Measurements from ENCODE around the gene UBAC2. TPM values are rescaled to one million over a fixed set of nuclear protein-coding genes. Genes with fewer than 3 reads are reported as not detected.
A peak's percentile ranks its signal among the peaks of the same experiment; 100 is the strongest.

The UBAC2 gene
- total RNA-seq, 2 experiments from 2014 or later = 48.4 to 56.3 TPM

DNA sequence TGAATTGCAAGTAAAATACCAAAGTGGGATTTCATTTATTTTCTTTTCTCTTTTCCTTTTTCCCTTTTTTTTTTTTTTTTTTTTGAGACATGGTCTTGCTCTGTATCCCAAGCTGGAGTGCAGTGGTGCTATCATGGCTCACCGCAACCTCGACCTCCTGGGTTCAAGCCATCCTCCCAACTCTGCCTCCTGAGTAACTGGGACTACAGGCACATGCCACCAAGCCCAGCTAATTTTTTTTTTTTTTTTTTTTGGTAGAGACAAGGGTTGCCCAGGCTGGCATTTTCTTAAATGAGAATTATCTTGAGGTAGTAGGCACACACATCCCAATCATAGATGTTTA lies 175.1 kb downstream of the UBAC2 start:
- Mint-ChIP-seq H3K4me1 (peaks cover 84% of the 10 kb centered on the region), H3K27me3 (no peaks in the 10 kb centered on the region), H3K36me3 (ENCODE audit: low read depth) (peaks cover 61% of the 10 kb centered on the region), H3K9me3 (ENCODE audit: low read depth) (no peaks in the 10 kb centered on the region), H3K4me3 (no peak overlapping the region), H3K27ac (no peak overlapping the region)
- POLR2A ChIA-PET = interaction anchor here (0.6 kb wide), 1 partner anchor 57 kb away, joined by 3 read pairs; no protein-coding TSS in a partner anchor
- intact Hi-C loops (cut with DNase I, micrococcal nuclease) = no loop called here
- ATAC-seq (no peak), DNase-seq (no peak)
- CTCF ChIA-PET = interaction anchor here (0.6 to 1.5 kb wide), 5 partner anchors 9 to 110 kb away, joined by 3 to 6 read pairs (median 4); no protein-coding TSS in a partner anchor

DNA sequence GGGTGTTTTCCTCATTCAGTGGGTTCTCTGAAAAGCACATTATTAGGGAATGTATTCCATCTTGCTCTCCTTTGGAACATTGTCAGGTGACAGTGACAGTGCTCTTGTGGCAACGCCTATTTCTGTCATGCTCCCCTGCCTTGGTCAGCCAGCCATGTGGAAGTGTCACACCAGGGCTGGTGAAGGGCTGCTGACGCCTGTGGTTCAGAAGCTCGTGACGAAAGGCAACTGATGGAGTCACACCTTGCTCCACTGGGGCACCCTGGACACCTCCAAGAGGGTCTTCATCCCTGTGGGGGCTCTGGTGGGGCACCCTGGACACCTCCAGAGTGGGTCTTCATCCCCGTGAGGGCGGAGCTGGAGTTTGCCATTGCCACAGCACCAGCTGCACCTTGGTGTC lies 175.5 kb downstream of the UBAC2 start:
- no peaks in the 10 kb centered on the region for H3K9me3 Mint-ChIP-seq (ENCODE audit: low read depth)
- H3K4me3 Mint-ChIP-seq = no peak overlapping the region
- H3K36me3 Mint-ChIP-seq (ENCODE audit: low read depth) = peaks cover 59% of the 10 kb centered on the region
- ATAC-seq = no peak
- intact Hi-C loops (cut with DNase I, micrococcal nuclease) = no loop called here
- CTCF ChIA-PET = interaction anchor here (0.7 to 1.7 kb wide), 6 partner anchors 9 to 199 kb away, joined by 3 to 6 read pairs (median 4); no protein-coding TSS in a partner anchor
- POLR2A ChIA-PET = interaction anchor here (0.6 kb wide), 1 partner anchor 57 kb away, joined by 3 read pairs; no protein-coding TSS in a partner anchor
- DNase-seq = no peak
- H3K27me3 Mint-ChIP-seq = no peaks in the 10 kb centered on the region
- H3K4me1 Mint-ChIP-seq = peaks cover 84% of the 10 kb centered on the region
- no peak overlapping the region for H3K27ac Mint-ChIP-seq

DNA sequence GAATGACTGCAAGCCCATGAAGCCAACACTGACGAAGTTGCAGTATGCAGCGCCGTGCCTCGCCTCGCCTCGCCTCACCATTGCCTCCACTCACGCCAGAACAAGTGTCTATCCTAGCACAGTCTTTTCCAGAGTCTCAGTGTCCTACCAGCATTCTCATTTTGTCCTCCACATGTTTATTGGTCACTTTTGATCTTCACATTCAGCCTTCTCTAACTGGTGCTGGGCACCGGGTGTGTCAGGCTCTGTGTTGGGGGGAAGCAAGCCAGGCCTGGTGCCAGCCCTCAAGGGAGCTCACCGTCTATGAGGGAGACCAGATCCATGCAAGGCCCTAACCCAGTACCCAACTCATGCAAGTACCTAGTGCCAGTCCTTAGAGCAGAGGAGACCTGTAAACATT lies 176.3 kb downstream of the UBAC2 start:
- Mint-ChIP-seq H3K27me3 (no peaks in the 10 kb centered on the region), H3K9me3 (ENCODE audit: low read depth) (no peaks in the 10 kb centered on the region), H3K4me1 (peaks cover 86% of the 10 kb centered on the region), H3K27ac (peak overlapping the region; percentile 55), H3K36me3 (ENCODE audit: low read depth) (peaks cover 61% of the 10 kb centered on the region), H3K4me3 (no peak overlapping the region)
- DNase-seq = no peak
- intact Hi-C loops (cut with DNase I, micrococcal nuclease) = no loop called here
- POLR2A ChIA-PET = no interaction called here
- no peak for ATAC-seq
- CTCF ChIA-PET = interaction anchor here (0.7 to 1.7 kb wide), 4 partner anchors 43 to 200 kb away, joined by 3 to 5 read pairs (median 4); no protein-coding TSS in a partner anchor

DNA sequence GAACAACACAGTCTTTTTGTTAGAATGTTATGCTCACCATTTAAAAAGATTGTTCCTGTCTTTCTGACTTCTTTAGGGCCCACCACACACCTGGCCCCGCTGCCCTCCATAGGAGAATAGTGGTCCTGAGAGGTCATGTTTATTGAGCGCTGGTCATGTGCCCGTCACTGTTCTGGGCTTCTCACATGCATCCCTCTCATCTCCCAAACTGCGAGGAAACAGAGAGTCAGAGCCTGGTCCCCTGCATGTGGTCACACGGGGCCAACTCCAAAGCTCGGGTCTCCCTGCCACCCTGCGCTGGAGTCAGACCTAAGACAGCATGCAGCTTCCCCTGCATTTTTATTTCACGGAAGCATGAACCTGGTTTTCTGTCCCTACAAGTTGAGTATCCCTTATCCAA lies 177.0 kb downstream of the UBAC2 start:
- Mint-ChIP-seq H3K9me3 (ENCODE audit: low read depth) (no peaks in the 10 kb centered on the region), H3K36me3 (ENCODE audit: low read depth) (peaks cover 57% of the 10 kb centered on the region), H3K27me3 (no peaks in the 10 kb centered on the region), H3K4me1 (peaks cover 86% of the 10 kb centered on the region), H3K27ac (no peak overlapping the region), H3K4me3 (no peak overlapping the region)
- ChIA-PET POLR2A (interaction anchor here (0.7 kb wide), 1 partner anchor 73 kb away, joined by 3 read pairs; no protein-coding TSS in a partner anchor), CTCF (interaction anchor here (1.7 to 2.1 kb wide), 2 partner anchors 56 to 108 kb away, joined by 4 read pairs; no protein-coding TSS in a partner anchor)
- DNase-seq = no peak
- intact Hi-C loops (cut with DNase I, micrococcal nuclease) = no loop called here
- ATAC-seq = no peak

DNA sequence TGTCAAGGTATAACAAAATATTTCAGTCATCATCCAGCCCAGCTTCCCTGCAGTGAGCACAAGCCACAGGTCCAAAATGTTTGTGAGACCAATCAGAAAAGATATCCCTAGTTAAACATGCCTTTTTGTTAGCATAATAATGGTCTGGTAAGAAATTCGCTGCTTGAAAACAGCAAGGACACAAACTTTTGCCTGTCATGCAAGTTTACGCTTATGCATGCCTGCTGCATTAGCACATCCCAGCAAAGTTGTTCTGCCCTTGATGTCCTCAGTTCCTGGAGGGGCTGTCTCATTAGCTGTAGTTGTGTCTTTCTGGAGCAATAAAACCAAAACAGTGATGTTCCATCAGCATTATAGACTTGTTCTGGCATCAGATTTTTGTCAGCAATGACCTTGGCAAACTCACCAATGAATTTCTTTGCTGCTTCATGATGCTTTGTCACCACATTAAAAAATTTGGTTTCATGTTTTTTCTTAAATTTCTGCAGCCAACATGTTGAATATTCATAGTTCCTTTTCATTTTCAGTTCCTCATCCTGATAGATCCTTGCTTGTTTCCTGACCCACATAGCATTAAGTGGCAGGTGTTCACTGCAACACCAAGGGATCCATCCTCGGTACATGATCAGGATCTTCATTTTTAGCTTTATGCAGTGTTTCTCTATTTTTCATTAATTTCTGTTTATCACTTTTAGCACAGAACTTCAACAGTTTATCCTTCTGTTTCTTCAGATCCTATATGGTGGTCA lies 178.5 kb downstream of the UBAC2 start:
- ChIA-PET POLR2A (no interaction called here), CTCF (interaction anchor here (0.8 to 6.6 kb wide), 7 partner anchors 22 to 109 kb away, joined by 3 to 53 read pairs (median 4); no protein-coding TSS in a partner anchor)
- ATAC-seq (no peak), DNase-seq (no peak)
- no peak overlapping the region for H3K27ac Mint-ChIP-seq
- no peak overlapping the region for H3K4me3 Mint-ChIP-seq
- peaks cover 89% of the 10 kb centered on the region for H3K4me1 Mint-ChIP-seq
- intact Hi-C loops (cut with DNase I, micrococcal nuclease) = no loop called here
- no peaks in the 10 kb centered on the region for H3K27me3 Mint-ChIP-seq
- H3K9me3 Mint-ChIP-seq (ENCODE audit: low read depth) = no peaks in the 10 kb centered on the region
- peaks cover 50% of the 10 kb centered on the region for H3K36me3 Mint-ChIP-seq (ENCODE audit: low read depth)

DNA sequence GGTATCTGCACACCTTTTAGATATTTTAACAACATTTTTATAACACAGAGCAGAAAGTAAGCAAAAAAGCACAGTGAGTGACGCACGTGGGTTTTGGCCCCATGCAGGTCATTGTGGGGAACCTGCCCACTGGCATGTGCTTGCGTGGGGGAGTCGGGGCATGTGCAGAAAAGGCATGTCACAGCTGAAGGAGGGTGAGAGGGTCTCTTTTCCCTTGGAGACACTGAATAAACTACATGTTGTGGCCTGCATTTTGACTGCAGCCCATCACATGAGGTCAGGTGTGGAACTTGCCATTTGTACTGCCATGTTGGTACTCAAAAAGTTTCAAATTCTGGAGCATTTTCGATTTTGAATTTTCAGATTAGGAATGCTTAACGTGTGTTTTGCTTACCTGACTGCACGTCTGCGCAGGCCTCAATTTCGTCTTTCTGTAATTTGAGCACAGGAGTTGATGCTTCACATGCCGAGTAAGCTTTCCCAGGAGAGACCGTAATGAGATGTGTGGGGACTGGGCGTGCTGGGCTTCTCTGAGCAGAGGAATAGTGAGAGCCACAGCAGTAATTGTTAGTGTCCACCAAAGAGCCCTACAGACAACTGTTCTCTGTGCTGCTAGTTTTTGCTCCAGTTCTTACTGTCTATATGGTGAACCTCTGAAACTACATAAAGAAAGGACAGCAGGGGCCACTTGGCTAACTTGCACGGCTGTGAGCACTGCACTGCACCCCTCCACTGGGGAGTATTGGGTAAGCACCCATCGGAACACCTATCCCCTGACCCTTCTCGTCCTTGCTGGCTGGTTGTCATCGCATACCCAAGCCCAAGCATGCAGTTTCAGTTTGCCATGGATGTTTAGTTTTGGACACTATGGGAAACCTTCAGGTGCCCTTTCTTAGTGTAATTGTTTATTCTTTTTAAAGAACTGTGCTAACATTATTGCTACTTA lies 179.5 kb downstream of the UBAC2 start:
- peaks cover 88% of the 10 kb centered on the region for H3K4me1 Mint-ChIP-seq
- ChIA-PET POLR2A (interaction anchor here (0.5 to 2.6 kb wide), 7 partner anchors 9 to 164 kb away, joined by 3 to 16 read pairs (median 4); no protein-coding TSS in a partner anchor), CTCF (interaction anchor here (0.9 to 6.6 kb wide), 19 partner anchors 8 to 204 kb away, joined by 3 to 56 read pairs (median 6); no protein-coding TSS in a partner anchor)
- no peaks in the 10 kb centered on the region for H3K27me3 Mint-ChIP-seq
- intact Hi-C loops (cut with DNase I, micrococcal nuclease) = loop anchor here (2.0 to 5.0 kb wide), 5 partner anchors 23 to 117 kb away; partner anchors contain the start of gene GPR183 (in 1 of the 2)
- no peak overlapping the region for H3K4me3 Mint-ChIP-seq
- H3K36me3 Mint-ChIP-seq (ENCODE audit: low read depth) = peaks cover 42% of the 10 kb centered on the region
- peak overlapping the region; percentile 96 for H3K27ac Mint-ChIP-seq
- DNase-seq (no peak), ATAC-seq (no peak)
- no peaks in the 10 kb centered on the region for H3K9me3 Mint-ChIP-seq (ENCODE audit: low read depth)

DNA sequence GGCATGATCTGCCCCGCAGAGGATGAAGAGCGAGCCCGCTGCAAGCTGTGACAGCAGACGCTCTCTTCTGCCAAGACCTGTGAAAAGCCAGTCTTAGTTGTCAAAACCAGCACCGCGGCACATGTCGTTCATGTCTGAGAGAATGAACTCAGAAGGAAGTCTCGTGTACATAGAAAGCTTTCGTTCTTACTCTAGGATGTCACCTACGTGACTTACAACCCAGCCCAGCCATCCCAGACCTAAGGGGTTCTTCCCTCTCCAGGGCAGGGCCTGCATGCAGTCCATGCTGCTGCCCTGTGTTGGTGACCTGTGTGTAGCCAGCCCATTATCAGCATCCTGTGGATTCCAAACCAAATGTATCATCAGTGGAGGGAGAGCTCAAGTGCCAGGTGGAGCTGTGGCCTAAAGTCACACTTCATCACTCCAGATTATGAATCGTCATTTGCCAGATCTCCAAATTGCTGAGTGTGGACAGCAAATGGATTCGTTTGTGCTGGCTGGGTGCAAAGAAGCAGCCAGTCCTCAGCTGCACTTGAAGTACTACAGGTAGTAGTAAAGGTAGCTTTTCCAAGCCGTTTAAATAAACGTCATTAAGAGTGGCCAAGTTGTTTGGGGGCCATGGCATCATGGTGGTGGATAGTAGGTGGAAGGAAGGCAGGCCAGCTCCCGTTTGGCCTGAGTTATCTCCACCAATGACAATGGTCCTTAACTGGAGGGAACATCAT lies 180.4 kb downstream of the UBAC2 start:
- H3K9me3 Mint-ChIP-seq (ENCODE audit: low read depth) = no peaks in the 10 kb centered on the region
- intact Hi-C loops (cut with DNase I, micrococcal nuclease) = loop anchor here (1.0 to 5.0 kb wide), 6 partner anchors 10 to 116 kb away; partner anchors contain the start of gene GPR183 (in 1 of the 2)
- H3K4me3 Mint-ChIP-seq = no peak overlapping the region
- peak; percentile 78 for ATAC-seq
- peaks cover 47% of the 10 kb centered on the region for H3K36me3 Mint-ChIP-seq (ENCODE audit: low read depth)
- ChIA-PET POLR2A (interaction anchor here (0.5 to 2.6 kb wide), 10 partner anchors 10 to 165 kb away, joined by 3 to 16 read pairs (median 4); no protein-coding TSS in a partner anchor), CTCF (interaction anchor here (0.7 to 6.6 kb wide), 26 partner anchors 9 to 421 kb away, joined by 3 to 56 read pairs (median 4); partner anchors contain the start of gene CLYBL)
- peaks cover 89% of the 10 kb centered on the region for H3K4me1 Mint-ChIP-seq
- peak overlapping the region; percentile 96 for H3K27ac Mint-ChIP-seq
- no peaks in the 10 kb centered on the region for H3K27me3 Mint-ChIP-seq
- DNase-seq = peak; percentile 89

DNA sequence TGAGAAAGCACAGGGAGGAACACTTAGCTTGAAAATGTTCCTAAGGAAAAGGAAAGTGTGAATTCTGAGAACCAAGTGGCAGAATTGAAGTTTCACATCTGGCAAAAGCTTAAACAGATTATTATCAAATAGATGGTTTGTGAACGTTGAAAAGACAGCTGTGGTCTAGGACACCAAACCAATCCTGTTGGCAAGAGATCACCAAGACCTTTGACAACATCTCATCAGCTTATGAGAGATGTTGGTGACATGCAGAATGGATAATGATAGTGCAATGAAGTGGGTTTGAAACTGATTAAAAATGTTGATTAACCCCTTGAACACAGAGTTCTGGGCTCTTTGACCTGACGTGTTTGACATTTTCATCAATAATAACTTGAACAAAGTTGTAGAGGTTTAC lies 181.1 kb downstream of the UBAC2 start:
- H3K36me3 Mint-ChIP-seq (ENCODE audit: low read depth) = peaks cover 46% of the 10 kb centered on the region
- CTCF ChIA-PET = interaction anchor here (0.7 to 6.6 kb wide), 18 partner anchors 10 to 421 kb away, joined by 3 to 56 read pairs (median 6); partner anchors contain the start of gene CLYBL
- no peaks in the 10 kb centered on the region for H3K27me3 Mint-ChIP-seq
- DNase-seq (no peak), ATAC-seq (no peak)
- H3K4me3 Mint-ChIP-seq = no peak overlapping the region
- H3K4me1 Mint-ChIP-seq = peaks cover 89% of the 10 kb centered on the region
- peak overlapping the region; percentile 96 for H3K27ac Mint-ChIP-seq
- POLR2A ChIA-PET = interaction anchor here (1.0 to 2.6 kb wide), 8 partner anchors 10 to 94 kb away, joined by 3 to 16 read pairs (median 5); no protein-coding TSS in a partner anchor
- intact Hi-C loops (cut with DNase I, micrococcal nuclease) = loop anchor here (1.0 to 5.0 kb wide), 8 partner anchors 10 to 205 kb away; partner anchors contain the start of gene GPR183 (in 1 of the 2)
- no peaks in the 10 kb centered on the region for H3K9me3 Mint-ChIP-seq (ENCODE audit: low read depth)

DNA sequence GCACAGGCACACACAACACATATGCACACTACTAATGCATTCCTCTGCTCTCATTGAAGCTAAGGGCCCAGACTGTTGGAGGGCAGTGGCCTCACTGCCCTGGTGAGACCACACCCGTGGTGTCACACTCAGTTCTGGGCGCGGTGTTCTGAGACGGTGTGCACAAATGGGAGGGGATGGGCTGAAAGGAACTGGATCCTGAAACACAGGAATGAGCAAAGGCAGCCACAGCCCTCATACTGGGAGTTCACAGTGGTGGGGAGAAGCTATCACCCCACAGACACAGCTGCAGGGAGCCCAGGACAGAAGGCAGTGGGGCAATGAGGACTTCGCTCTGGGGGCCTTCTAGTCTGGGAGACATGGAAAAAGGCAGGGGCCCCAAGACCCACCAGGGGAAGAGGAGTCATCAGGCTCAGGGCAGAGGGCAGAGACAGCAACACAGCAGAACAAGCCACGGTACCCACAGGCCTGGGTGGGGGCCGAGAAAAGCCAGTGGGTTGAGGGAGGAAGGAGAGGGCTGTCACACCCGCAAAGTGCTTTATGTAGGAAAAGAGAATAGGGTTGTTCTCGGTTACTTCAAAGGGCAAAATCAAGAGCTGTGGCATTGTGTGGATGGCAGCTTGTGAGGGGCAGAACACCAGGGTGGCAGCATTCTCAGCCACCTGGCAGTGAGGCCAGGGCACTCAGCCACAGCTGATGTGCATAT lies 181.9 kb downstream of the UBAC2 start:
- Mint-ChIP-seq H3K4me1 (peaks cover 91% of the 10 kb centered on the region), H3K27ac (peak overlapping the region; percentile 88), H3K4me3 (peak overlapping the region; percentile 22), H3K9me3 (ENCODE audit: low read depth) (no peaks in the 10 kb centered on the region), H3K36me3 (ENCODE audit: low read depth) (peaks cover 46% of the 10 kb centered on the region), H3K27me3 (no peaks in the 10 kb centered on the region)
- POLR2A ChIA-PET = interaction anchor here (0.6 to 2.6 kb wide), 10 partner anchors 25 to 83 kb away, joined by 3 to 16 read pairs (median 4); partner anchors contain the start of gene GPR183
- CTCF ChIA-PET = interaction anchor here (0.6 to 6.6 kb wide), 19 partner anchors 11 to 223 kb away, joined by 3 to 56 read pairs (median 4); partner anchors contain the start of gene CLYBL
- intact Hi-C loops (cut with DNase I, micrococcal nuclease) = loop anchor here (1.0 to 5.0 kb wide), 4 partner anchors 25 to 206 kb away; no protein-coding TSS in a partner anchor
- peak; percentile 51 for DNase-seq
- no peak for ATAC-seq
